Ecto neural progenitor cell (in vitro differentiated cells): ENCODE results near the gene DNAJC4.
"Not testable (repeated sequence)": the region's sequence is repeated elsewhere in the genome, so short reads cannot be mapped to it uniquely, and the experiment has no call there.

Experiments used
- DNase-seq: peaks from one replicate; pipeline ENCODE4 v3.0.0-alpha.2; 2018; ENCODE audit warnings: low spot score

Gene DNAJC4

DNA sequence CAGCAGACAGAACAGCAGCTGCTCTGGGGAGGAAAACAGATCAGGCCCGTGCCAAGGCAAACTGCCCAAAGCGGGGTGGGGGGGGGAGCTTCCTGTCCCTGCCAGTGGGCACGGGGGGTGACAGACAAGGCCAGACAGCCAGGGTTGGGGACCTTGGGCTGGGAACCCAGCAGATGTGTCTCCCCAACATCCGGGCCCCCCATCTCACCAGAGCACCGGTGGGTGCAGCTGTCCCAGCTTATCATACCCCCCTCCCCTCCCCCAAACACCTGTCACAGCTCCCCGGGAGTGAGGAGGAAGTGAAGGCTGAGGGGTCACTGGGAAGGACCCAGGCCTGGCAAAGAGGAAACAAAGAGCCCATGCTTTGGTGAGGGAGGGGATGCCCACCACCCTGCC lies 15.1 kb downstream of the DNAJC4 start:
- DNase-seq: no peak

DNA sequence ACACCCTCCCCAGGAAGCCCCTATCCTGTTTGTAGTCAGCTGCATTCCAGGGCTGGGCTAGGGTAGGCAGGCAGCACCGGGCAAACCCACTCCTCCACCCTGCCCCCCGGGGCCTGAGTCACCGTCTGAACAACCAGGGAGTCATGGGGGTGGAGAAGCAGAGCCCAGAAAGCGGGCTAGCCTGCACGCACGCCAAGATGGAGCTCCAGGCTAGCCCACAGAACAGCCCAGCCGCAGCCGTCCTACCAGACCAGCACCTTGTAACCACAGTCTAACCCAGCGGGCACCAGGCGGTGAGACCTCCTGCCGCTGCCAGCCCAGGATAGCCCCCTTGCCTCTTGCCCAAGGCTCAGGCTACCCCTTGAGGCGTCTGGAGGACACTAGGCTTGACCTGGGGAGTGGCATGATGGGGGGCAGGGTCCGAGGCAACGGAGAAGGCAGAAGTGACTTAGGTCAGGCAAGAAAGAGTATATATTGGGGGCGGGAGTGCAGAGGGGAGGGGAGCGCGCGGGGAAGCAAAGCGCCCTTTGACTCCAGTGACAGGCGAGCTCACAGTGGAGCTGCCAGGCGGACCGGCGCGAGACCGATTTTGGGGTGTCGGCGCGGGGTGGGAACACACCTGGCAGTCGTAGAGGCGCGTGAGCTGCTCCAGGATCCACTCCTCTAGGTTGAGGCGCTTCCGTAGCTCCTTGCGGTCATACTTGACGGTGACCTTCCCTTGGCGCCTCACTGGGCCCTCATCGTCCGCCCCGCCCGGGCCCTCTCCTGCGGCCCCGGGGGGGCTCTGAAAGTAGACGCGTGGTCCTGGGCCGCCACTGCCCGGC lies 15.7 kb downstream of the DNAJC4 start:
- DNase-seq: no peak

DNA sequence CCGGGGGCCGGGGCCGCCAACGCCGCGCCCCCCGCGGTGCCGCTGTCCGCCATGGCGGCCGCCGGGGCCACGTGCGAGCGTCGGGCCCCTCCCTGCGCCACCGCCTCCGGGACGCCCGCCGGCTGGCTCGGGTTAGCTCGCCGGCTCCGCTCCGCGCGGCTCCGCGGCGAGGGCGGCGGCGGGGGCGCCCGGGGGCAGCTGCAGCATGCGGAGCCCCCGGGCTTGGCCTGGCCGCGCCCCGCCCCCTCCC lies 16.2 kb downstream of the DNAJC4 start:
- DNase-seq: not testable (repeated sequence)

- peak; percentile 93 for DNase-seq
Measured at GRCh38 chr11:64246871-64247728, 16.8 kb downstream of the DNAJC4 start, which contains the start of gene PPP1R14B. PPP1R14B (minus strand) TSS chr11:64246943; CDS start chr11:64246673, 270 bp downstream.

GRCh38 chr11:64247729-64248531 lies 17.6 kb downstream of the DNAJC4 start:
- DNase-seq: no peak

GRCh38 chr11:64248578-64248977 lies 18.2 kb downstream of the DNAJC4 start:
- DNase-seq: no peak

GRCh38 chr11:64249038-64249437 lies 18.7 kb downstream of the DNAJC4 start:
- no peak for DNase-seq

DNA sequence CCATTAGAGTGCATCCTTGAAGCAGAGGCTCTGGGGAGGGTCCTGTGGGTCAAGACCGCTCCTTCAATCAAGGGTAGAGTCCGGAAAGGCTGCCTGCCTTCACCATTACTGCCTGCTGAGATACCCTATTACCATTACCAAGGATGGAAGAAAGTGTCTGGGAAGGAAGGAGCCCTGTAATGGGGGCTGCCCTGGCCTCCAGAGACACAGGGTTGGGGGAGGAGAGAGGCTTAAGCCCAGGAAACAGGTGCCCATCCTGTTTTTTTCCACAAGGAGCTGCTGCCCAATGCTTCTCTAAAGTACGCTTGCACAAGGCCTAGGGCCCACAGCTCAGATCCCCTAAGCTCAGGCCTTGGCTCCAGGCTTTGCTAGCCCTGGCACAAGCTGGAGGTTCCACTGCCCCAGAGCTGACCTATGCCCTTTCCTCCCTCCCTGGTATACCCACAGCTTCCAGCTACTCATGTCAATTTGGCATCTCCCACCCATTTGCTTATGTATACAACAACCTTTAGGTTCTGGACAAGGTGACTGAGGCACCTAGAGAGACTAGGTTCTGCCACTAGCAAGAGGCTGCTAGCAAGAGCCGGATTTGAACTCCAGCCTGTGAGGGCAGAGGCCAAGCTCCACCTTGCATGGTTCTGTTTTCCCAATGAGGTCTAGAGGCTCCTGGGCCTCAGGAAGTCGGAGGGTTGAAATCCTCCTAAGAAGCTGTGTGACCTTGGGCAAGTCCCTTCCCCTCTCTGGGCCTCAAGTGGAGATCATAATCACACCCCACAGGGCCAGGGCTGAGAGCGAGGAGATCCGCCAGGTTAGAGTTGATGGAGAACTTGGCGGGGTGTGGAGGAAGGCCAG lies 19.4 kb downstream of the DNAJC4 start:
- no peak for DNase-seq

DNA sequence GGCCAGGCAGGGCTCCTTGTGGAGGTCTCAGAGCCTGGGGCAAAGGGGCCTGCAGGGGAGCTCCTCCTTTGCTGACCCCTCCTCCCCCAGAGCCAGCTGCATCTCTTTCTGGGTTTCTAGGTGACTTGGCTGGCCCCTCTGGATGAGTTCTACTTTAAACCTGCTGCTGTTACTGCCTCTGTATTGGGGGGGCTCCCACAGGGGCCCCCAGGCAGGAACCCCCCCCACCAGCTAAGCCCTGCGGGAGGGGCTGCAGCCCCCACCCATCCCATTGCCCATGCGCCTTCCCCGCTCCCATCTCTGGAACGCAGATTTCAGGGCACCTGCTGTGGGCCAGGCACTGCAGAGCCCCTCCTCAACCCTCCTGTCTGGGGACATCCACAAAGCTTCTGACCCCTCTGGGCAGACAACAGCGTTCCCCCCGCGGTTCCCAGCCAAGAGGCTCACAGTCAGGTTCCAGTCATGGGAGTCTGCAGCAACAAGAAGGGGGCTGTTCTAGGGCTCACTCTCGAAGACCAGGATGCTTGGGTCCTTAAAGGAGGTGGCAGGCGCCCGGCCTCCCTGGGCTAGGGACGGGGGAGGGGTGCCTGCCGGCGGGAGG lies 20.2 kb downstream of the DNAJC4 start:
- no peak for DNase-seq

GRCh38 chr11:64251016-64251752 lies 20.8 kb downstream of the DNAJC4 start, which contains the start of gene PLCB3:
PLCB3 (plus strand) TSS chr11:64251530; CDS start chr11:64251650, 120 bp downstream.
- peak; percentile 88 for DNase-seq

- no peak for DNase-seq
Measured at GRCh38 chr11:64251753-64252002, 21.3 kb downstream of the DNAJC4 start.

- DNase-seq: no peak
Measured at GRCh38 chr11:64252003-64252872, 21.9 kb downstream of the DNAJC4 start.

DNA sequence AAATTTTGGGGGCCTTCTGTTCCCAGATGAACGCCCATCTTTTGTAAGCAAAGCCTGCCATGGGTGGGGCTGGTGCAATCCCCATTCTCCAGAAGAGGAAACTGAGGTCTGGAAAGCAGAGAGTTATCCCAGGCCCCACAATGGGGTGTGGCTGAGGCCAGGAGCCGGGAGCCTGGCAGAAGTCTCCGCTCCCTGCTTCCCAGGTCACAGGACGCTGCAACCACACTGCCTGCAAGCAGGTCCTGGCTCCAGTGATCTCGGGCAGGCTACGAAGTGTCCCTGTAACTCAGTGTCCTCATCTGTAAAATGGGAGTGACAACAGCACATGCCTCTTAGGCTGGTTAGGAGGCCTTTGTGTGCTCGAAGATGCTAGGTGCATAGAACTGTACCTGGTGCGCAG lies 22.7 kb downstream of the DNAJC4 start:
- DNase-seq: no peak

DNA sequence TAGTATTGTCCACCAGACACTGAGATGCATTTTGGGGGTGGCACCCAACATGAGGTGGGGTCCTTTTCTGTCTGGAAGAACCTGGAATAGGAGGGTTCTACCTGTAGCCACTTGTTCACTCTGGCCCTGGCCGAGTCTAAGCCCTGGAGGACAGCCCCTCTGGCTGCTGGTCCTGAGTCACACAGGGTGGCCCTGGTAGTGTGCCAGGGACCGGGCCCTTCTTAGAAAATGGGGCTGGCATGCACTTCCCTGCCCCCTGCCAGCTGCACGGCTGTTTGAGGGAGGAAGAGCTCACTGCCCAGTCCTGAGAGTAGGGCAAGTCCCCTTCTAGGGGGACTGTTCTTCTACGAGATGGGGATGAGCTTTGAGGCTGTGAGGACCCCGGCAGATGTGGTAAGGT lies 23.1 kb downstream of the DNAJC4 start:
- no peak for DNase-seq

DNA sequence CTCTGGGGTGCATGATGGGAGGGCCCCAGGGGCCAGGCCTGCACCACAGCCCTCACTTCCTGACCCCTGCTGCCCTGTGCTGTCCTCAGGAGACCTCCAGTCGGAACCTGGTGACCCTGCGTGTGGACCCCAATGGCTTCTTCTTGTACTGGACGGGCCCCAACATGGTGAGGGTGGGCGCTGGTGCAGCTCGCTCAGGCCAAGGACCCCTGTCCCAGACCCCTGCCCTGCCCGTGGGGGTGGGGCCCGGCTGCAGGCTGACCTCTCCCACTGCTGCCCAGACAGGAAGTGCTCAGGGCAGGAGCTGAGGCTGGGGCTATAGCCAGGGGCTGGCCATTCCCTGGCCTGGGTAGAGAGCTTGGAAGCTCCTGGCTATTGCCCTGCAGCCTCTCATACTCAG lies 24.0 kb downstream of the DNAJC4 start:
- DNase-seq: no peak

DNA sequence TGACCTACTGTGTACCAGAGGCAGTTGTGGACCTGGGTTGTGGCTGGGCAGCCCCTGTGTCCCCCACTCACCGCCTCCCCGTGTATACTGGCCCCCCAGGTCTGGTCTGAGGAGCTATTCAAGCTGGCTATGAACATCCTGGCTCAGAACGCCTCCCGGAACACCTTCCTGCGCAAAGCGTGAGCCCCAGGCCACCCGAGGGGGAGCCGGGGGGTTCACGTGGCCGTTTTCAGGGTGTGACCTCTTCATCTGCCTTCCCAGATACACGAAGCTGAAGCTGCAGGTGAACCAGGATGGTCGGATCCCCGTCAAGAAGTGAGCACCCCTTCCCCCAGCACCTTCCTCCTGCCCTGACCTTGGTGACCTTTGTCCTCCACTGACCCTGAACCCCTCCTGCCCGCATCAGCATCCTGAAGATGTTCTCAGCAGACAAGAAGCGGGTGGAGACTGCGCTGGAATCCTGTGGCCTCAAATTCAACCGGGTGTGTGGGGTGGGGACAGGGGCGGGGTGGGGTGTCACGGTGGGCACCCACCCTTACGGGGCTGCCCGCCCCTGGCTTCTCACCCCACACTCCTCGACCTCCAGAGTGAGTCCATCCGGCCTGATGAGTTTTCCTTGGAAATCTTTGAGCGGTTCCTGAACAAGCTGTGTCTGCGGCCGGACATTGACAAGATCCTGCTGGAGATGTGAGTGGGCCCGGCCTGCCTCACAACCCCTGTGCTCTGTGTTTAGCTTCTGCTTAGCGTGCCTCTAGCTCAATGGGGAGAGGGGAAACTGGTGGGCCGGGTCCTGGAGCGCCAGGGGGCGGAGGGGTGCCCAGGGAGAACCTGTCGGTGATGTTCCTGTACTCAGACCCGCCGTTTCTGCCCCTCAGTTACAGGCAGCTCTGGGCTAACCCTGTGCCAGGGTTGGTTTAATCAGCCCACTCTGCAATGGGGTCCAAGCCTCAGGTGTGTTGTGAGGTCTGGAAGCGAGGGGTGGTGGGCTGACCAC lies 25.1 kb downstream of the DNAJC4 start:
- DNase-seq: no peak

GRCh38 chr11:64256300-64256699 lies 26.0 kb downstream of the DNAJC4 start:
- DNase-seq: no peak

DNA sequence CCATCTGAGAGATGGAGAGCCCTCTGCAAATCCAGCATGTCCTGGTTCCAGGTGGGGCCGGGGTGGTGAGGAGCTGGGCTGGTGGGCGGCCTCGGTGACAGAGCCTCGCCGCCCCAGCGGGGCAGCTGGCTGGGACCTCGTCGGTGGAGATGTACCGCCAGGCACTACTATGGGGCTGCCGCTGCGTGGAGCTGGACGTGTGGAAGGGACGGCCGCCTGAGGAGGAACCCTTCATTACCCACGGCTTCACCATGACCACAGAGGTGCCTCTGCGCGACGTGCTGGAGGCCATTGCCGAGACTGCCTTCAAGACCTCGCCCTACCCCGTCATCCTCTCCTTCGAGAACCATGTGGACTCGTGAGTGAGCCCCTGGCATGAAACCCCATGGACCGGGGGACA lies 28.0 kb downstream of the DNAJC4 start:
- no peak for DNase-seq
